Keratinocyte (primary cell): ENCODE results near the gene RAB3A. TPM values are rescaled to one million over a fixed set of nuclear protein-coding genes. Genes with fewer than 3 reads are reported as not detected.

ENCODE experiments used
- DNase-seq: peaks from one replicate; pipeline ENCODE4 v3.0.0-alpha.2; 2011; ENCODE audit warnings: low read depth, missing footprints, low spot score
- FAIRE-seq: peaks from 2 replicates; lab custom pipeline; 2011; peaks lifted over from hg19 to GRCh38; lab: Jason Lieb, UNC
- H2AFZ ChIP-seq: 2 replicates; pipeline ENCODE4 v1.6.0; 2012; ENCODE audit warnings: low read length, control low read depth, inconsistent platforms; ENCODE audit not compliant: control insufficient read depth
- H3K27ac ChIP-seq: 2 replicates; pipeline ENCODE4 v1.5.1; 2011; ENCODE audit warnings: low read length; ENCODE audit not compliant: control insufficient read depth, insufficient read depth
- H3K27me3 ChIP-seq: 3 replicates; pipeline ENCODE4 v1.6.0; 2011; ENCODE audit warnings: low read length; ENCODE audit not compliant: control insufficient read depth, insufficient read depth; ENCODE audit errors: extremely low read depth
- H3K36me3 ChIP-seq, 2 experiments: 2 replicates in 1 of 2; 3 replicates in 1 of 2; pipeline ENCODE4 v1.5.1; 2011; ENCODE audit warnings: low read length in 2 of 2, mild to moderate bottlenecking in 1 of 2; ENCODE audit not compliant: control insufficient read depth in 2 of 2, insufficient read depth in 2 of 2; ENCODE audit errors: extremely low read depth in 1 of 2
- H3K4me1 ChIP-seq: 3 replicates; pipeline ENCODE4 v1.5.1; 2011; ENCODE audit warnings: low read length; ENCODE audit not compliant: control insufficient read depth, insufficient read depth; ENCODE audit errors: extremely low read depth
- H3K4me2 ChIP-seq: 3 replicates; pipeline ENCODE4 v1.6.0; 2011; ENCODE audit warnings: low read depth, low read length; ENCODE audit not compliant: control insufficient read depth, insufficient read depth; ENCODE audit errors: extremely low read depth
- H3K4me3 ChIP-seq, 3 experiments: fragments of 200-600 bp in 1 of 3; sonication (generic) in 1 of 3; 2 replicates in 2 of 3; 3 replicates in 1 of 3; pipeline ENCODE4 v1.5.1; 2011 to 2016; ENCODE audit warnings: low read length in 3 of 3, mild to moderate bottlenecking in 3 of 3, control low read depth in 2 of 3, inconsistent platforms in 1 of 3, low read depth in 1 of 3, mixed read lengths in 1 of 3, mixed run types in 1 of 3, moderate library complexity in 1 of 3; ENCODE audit not compliant: control insufficient read depth in 2 of 3, insufficient read depth in 2 of 3; ENCODE audit errors: extremely low read depth in 1 of 3
- H3K79me2 ChIP-seq: 2 replicates; pipeline ENCODE4 v1.6.0; 2012; ENCODE audit warnings: low read length; ENCODE audit not compliant: control insufficient read depth, insufficient read depth
- H3K9ac ChIP-seq: 3 replicates; pipeline ENCODE4 v1.6.0; 2011; ENCODE audit warnings: low read length; ENCODE audit not compliant: control insufficient read depth, insufficient read depth; ENCODE audit errors: extremely low read depth
- H3K9me1 ChIP-seq: 3 replicates; pipeline ENCODE4 v1.6.0; 2011; ENCODE audit warnings: low read length; ENCODE audit not compliant: control insufficient read depth, insufficient read depth; ENCODE audit errors: extremely low read depth
- H3K9me3 ChIP-seq: 2 replicates; pipeline ENCODE4 v1.5.1; 2012; ENCODE audit warnings: low read depth, low read length; ENCODE audit not compliant: control insufficient read depth
- H4K20me1 ChIP-seq: 3 replicates; pipeline ENCODE4 v1.6.0; 2011; ENCODE audit warnings: low read length; ENCODE audit not compliant: control insufficient read depth, insufficient read depth; ENCODE audit errors: extremely low read depth
- CTCF ChIP-seq, 3 experiments: IDR thresholded peaks in 1 of 3; conservative IDR thresholded peaks in 1 of 3; optimal IDR thresholded peaks in 1 of 3; 2 replicates in 2 of 3; 3 replicates in 1 of 3; pipeline versions ENCODE3 to v1.5.1; 2011; ENCODE audit warnings: low read length in 3 of 3, mild to moderate bottlenecking in 3 of 3, moderate library complexity in 2 of 3, control low read depth in 1 of 3, inconsistent platforms in 1 of 3; ENCODE audit not compliant: insufficient read depth in 2 of 3; ENCODE audit errors: extremely low read depth in 1 of 3
- EZH2 ChIP-seq: IDR thresholded peaks from one replicate; pipeline ENCODE4 v1.6.1; 2012; ENCODE audit warnings: inconsistent platforms, mild to moderate bottlenecking, low read length, moderate library complexity
- dilution Hi-C: fragments of 300-500 bp; cut with MboI; formaldehyde crosslinking; loops from one replicate; pipeline ENCODE4 v1.7.0; 2020; ENCODE audit warnings: low sequenced_read_pairs; ENCODE audit not compliant: extremely low pct_ligation_motif_present
- polyA plus RNA-seq, 5 experiments: library from polyadenylated mRNA; depleted of rRNA in 3 of 5; stranded (reverse) in 3 of 5; stranded (forward) in 1 of 5; unstranded in 1 of 5; fragments of >200 nt; gene quantifications; 1 replicate in 1 of 5; 2 replicates in 3 of 5; 3 replicates in 1 of 5; pipeline versions ENCODE4 v1.2.1 to v1.2.3, GENCODE V29; 2011 to 2012; ENCODE audit warnings: missing spikeins in 2 of 5, low read depth in 1 of 5, low replicate concordance in 1 of 5

Gene RAB3A
- polyA plus RNA-seq, 1 donor (not counting 4 experiments of a cell fraction or from before 2014, with no cell fraction given): 0.56 TPM

GRCh38 chr19:18197941-18198340 is 5.9 kb downstream of the RAB3A start:
- Histone ChIP-seq H3K9me1 (peaks cover 4% of the 10 kb centered on the region), H3K79me2 (peaks cover 6% of the 10 kb centered on the region), H3K4me3 (no peak overlapping the region), H4K20me1 (no peaks in the 10 kb centered on the region), H3K9me3 (no peaks in the 10 kb centered on the region), H3K27ac (no peak overlapping the region), H3K36me3 (peaks cover 4 to 9% of the 10 kb centered on the region in 2 experiments), H2AFZ (no peak overlapping the region), H3K27me3 (peaks cover 2% of the 10 kb centered on the region), H3K4me2 (no peak overlapping the region), H3K9ac (no peak overlapping the region), H3K4me1 (peaks cover 13% of the 10 kb centered on the region)
- no peak for DNase-seq
- no peak for FAIRE-seq
- dilution Hi-C loops: no loop called here
- no peak for TF ChIP-seq EZH2
- no peak for TF ChIP-seq CTCF (optimal IDR thresholded peaks at IDR 0.05 in 1 of 3, IDR thresholded peaks at IDR 0.05 in 1 of 3, conservative IDR thresholded peaks at IDR 0.05 in 1 of 3; ENCODE audit: extremely low read depth in 1 of 3, insufficient read depth in 2 of 3, low read length in 3 of 3)

GRCh38 chr19:18197306-18197705 is 6.5 kb downstream of the RAB3A start:
- H3K27ac ChIP-seq: no peak overlapping the region
- TF ChIP-seq CTCF (optimal IDR thresholded peaks at IDR 0.05 in 1 of 3, IDR thresholded peaks at IDR 0.05 in 1 of 3, conservative IDR thresholded peaks at IDR 0.05 in 1 of 3; ENCODE audit: extremely low read depth in 1 of 3, insufficient read depth in 2 of 3, low read length in 3 of 3) (no peak), EZH2 (no peak)
- peaks cover 4% of the 10 kb centered on the region for H3K9me1 ChIP-seq
- no peak overlapping the region for H3K4me3 ChIP-seq
- H3K36me3 ChIP-seq: peaks cover 4 to 9% of the 10 kb centered on the region in 2 experiments
- H3K79me2 ChIP-seq: peaks cover 6% of the 10 kb centered on the region
- H3K9ac ChIP-seq: no peak overlapping the region
- dilution Hi-C loops: no loop called here
- H3K9me3 ChIP-seq: no peaks in the 10 kb centered on the region
- no peak for FAIRE-seq
- DNase-seq: no peak
- H4K20me1 ChIP-seq: no peaks in the 10 kb centered on the region
- H3K4me2 ChIP-seq: no peak overlapping the region
- no peak overlapping the region for H2AFZ ChIP-seq
- peaks cover 12% of the 10 kb centered on the region for H3K4me1 ChIP-seq
- no peaks in the 10 kb centered on the region for H3K27me3 ChIP-seq
